ENCODE measurements around the gene PASD1.
"Not testable (repeated sequence)": the region's sequence is repeated elsewhere in the genome, so short reads cannot be mapped to it uniquely, and the experiment has no call there.

The PASD1 gene

DNA sequence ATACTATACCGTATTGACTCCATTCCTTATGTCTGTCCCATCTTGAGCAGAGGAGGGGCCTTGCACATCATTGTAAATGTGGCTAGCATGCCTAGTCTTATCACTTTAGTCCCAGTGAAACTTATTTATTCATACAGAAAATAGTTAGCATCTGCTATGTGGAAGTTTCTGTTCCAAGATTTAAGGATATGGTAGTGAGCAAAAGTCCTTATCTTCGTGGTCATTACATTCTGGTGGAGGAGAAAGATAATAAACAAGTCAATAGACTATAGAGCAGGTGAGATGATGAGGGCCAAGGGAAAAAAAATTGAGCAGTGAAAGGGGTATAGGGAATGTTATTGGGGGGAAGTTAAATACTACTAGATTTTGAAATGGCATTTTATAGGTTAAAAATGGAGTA is 68.3 kb downstream of the PASD1 start:
- DNase-seq: no peak

DNA sequence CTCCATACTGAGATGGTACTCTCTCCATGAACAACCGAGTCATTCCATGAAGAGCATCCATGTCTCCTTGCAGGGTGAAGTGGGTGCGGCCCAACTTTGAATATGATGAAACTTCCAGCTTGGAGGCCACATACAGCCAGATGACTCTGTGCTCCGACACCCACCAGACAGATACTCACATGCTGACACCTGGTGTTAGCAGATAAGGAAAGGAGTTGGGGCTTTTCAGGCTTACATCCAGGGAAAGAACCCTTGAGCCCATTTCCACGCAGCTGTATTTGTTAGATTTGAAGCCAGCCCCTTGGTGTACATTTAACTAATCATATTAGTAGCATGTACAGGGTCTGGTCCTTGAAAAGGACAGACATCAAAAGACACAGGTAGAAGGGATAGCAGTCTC is 69.7 kb downstream of the PASD1 start:
- no peak for DNase-seq

DNA sequence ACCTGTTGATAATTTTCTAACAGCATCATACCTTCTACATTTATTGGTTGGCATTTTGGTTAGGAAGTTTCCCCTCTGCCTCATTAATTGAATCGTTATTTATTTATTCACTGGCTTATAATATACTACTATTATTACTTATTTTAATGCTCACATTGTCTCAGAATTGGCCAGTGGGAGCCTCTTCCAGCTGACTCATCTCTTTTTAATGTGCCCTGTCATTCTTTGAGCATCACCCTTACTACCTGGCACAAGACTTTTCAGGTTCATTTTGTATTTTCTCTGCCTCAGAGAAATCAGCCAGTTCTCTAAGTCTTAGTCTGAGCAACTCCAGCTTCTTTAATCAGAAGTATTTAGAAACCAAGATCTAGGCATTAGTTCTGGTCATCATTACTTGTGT is 71.5 kb downstream of the PASD1 start:
- DNase-seq: no peak

DNA sequence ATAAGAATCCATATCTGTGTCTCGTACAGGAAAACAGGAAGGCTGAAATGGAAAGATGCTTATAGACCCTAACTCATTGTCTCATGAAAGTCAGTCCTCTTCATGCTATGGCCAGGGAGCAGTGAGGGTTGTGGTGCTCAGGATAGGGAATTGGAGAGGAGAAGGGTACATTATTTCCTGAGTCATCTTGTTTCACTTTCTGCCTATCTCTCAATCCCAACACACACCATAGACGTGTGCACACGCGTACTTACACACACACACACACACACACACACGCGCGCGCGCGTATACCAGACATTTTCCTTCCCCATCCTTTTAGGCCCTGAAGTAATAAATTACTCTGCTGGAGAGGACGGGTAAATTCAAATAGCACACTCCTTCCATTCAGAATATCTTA is 78.1 kb downstream of the PASD1 start:
- DNase-seq: no peak

DNA sequence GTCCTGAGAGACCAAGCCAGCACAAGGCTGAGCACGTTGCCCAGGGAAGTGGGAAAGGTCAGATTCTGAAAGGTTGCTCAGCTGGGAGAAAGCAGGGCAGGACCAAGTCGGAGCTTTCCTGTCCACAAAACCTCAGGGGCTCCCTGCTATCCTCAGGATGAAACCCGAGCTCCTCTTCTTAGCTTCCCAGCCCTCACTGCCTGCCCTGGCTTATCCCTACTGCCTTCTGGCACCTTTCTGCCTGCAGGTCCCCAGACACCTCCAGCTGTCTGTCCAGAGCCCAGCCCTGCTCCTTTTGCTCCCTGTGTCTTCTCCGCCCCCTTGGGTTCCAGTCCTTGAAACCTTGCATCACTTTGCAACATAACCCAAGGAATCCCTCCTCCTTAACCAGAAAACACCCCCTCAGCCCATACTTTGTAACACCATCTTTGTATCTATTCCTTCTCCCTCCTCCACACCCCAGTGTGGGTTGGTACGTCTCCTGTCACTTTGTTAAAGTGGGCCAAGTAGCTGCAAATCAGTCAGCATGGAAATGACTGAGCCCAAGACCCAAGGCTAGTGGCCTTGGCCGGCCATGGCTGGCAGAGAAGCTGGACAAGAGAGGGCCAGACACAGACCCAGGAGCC is 111.8 kb downstream of the PASD1 start:
- no peak for DNase-seq

DNA sequence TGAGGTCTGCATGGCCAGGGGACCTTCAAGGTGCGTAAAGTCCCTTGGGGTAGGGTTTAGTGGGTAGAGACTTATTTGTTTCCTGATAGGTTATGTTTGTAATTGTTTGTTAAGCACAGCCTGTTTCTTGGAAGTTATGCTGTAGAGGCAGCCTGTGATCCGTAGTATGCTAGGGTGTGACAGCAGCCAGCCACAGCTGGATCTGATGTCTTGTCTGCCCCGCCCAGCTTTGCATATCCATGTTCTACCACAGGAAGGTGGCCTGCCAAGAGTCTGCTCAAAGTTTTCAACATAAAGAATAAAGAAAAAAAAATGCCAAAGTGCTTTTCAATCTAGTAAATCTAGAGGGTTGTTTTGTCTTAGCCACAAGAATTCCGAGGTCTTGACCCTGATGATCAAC is 112.7 kb downstream of the PASD1 start:
- DNase-seq: no peak

DNA sequence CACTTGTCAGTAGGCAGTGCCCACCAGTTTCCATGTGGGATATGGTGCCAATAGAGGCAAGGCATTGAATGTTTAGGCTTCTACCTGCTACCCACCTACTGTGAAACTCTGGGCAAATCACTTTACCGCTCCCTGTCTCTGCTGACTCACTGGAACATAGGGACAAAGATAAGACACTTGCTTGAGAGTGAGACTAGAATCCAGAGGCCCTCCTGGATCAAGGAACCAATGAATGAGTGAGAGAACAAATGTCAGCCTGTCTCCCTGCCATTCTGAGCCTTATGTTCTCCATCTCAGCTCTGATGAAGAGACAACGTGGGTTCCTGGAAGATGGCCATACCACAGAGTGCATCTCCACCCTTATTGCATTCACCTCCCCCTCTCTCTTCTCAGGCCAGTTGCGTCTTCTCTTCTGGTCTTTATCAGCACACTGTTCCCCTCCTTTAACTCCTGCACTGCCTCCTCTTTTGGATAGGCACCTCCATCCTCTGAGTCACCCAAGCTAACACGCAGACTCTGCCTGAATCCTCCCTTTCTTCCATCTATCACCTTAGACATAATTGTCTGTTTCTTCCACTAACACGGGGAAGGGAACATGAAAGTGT is 116.4 kb downstream of the PASD1 start:
- no peak for DNase-seq

DNA sequence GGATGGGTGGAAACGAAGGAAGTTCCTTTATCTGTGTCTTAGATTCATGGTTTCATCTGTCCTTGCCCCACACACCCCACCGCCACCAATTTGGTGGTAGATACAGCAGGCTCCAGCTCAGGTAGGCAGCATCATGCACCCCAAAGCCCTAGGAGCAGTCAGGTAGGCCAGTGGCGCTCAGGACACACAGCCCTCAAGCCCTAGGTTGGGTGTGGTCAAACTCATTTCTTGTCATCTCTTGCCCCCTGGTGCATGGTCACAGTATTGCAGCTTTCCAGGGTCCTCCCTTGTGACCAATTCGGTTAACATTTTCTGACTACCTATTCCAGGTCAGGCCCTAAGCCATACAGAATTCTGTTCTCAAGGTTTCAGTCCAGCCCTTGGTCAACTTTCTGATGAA is 117.3 kb downstream of the PASD1 start:
- DNase-seq: no peak

DNA sequence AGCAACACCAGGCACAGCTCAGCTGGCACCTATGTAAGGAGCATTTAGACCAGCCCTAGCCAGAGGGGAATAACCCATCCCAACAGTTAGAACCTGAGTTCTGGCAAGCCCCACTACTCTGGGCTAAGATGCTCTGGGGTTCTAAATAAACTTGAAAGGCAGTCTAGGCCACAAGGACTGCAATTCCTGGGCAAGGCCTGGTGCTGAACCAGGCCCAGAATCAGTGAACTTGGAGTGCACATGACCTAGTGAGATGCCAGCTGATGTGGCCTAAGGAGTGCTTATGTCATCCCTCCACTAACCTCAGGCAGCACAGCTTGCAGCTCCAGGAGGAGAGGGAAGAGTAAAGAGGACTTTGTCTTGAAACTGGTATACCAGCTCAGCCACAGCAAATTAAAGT is 124.2 kb downstream of the PASD1 start:
- DNase-seq: no peak

DNA sequence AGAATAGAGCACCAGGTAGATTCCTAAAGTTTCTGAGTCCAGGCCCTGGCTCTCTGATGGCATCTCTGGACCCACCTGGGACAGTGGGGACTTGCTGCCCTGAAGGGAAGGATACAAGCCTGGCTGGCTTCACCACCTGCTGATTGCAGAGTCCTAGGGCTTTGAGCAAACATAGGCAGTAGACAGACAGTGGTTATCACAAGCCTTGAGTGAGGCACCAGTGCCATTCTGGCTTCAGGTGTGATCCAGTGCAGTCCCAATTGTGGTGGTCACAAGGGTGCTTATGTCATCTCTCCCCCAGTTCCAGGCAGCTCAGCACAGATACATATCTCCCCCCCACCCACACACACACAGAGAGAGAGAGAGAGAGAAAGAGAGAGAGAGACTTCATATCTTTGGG is 125.2 kb downstream of the PASD1 start:
- DNase-seq: no peak

DNA sequence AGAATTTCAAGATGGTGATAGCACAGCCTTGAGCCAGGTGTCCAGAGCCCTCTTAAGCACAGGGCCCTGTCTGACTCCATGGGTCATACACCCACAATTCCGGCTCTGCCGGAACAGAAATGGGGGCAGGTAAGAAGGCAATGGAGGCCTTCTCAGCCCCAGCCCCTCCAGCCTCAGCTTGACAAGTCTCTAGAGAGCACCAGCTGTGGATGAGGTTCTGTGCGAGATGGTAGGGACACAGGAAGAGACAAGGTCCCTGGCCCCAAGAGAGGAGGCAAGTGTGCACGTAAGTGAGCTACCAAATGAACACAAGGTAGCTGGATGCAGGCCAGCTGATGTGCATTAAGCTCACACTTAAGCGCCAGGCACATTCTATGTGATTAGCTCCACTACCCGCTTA is 129.3 kb downstream of the PASD1 start:
- DNase-seq: no peak

DNA sequence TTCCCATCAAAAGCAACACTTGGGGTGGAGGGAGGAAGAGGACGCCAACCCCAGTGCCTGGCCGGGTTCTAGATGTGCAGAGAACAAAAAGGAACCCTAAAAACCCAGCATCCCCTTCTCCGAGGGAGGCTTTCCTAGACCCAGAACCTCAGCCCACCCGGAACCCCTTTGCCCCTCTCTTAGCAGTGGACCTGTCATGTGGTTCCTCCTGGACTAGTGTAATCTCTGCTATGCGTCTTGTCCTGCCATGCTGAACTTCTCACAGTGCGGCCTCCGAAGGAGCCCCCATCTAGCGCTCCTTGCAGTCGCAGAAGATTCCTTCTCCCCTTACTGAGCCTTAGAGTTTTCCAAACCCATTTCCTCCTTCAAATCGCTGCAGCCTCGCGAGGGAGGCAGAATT is 130.6 kb downstream of the PASD1 start:
- DNase-seq: no peak

DNA sequence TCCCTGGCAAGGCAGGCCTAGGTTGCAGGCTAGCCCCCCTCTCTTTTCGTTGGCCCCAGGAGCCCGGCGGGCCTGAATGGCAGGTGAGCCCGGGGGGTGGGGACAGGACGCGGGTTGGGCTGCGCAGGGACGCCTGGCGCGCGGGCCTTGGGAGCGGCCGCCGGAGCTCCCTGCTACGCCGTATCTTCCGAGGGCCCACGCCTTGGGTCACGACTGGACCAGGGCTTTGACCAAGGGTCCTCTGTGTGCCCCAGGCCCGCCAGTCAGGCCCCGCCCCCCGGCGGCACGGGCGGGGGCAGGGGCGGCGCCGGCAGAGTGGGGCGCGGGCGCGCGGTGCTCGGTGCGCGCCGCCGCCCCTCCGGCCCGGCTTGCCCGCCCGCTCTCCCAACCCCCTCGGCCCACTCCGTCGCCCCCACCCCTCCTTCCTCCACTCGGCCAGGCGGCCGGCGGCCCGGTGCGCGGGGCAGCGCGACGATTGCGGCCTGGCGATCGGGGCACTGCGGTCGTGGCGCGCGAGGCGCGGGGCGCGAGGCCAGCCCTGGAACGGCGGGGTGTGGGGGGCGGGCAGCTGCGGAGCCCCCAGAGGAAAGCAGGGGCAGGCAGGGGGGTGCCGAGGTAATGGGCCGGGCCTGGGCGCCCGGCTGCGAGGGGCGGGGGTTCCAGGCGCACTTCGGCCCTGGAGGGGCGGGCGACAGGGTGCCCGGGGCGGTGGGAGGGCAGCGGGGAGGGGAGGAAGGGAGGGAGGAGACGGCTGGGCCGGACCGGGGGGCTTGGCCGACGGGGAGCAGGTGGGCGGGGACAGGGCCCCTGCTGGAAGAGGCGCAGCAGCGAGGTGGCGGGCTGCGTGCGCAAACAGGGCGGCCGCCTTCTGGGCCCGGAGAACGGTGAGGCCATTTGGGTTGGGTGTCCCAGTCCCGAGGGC is 131.4 kb downstream of the PASD1 start, which contains the start of gene PRRG3:
TSS of gene PRRG3 (plus strand) at position 798 of the 922 bp plus-strand sequence. CDS start 3,357 bp downstream, outside the sequence.
- DNase-seq: no peak

DNA sequence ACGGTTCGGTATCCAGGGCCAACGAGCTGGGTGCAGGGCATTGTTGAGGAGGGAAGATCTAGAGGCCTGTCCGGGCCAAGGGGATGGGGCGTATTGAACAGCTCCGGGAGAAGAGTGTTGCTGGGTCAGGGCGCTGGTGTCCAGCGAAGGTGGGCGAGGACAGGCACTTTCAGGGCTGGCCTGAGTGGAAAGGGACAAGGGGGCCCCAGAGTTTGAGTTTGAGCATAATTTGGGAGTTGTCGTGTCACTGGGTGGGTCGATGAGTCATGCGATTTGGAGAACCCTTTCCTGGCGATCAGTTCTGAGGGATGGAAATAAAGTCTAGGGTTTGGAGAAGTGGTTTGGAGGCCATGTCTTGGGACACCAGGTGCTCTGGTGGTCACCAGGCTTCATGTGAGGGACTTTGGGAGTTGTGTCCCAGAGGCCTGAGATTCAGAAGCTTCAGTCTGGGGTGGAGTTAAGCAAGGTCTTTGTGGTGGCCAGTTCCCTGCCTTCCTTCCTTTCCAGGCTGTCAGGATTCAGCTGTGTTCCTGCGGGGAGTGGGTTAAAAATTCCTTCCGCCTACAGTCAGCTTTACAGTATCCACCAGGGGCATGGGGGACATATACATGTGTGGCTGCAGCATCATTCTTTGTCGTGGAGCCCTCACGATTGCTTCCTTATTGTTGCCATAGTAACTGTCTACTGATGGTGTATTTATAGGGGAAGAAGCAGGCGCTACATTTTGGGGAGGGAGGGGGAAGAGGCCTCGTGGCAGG is 132.3 kb downstream of the PASD1 start:
- DNase-seq: no peak

DNA sequence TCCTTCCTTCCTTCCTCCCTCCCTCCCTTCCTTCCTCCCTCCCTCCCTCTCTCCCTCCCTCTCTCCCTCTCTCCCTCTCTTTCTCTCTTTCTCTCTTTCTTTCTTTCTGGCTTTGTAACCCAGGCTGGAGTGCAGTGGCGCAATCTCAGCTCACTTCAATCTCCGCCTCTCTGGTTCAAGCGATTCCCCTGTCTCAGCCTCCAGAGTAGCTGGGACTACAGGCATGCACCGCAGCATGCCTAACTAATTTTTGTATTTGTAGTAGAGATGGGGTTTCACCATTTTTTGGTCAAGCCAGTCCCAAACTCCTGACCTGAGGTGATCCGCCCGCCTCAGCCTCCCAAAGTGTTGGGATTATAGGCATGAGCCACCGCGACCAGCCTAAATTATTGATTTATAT is 133.6 kb downstream of the PASD1 start:
- DNase-seq: not testable (repeated sequence)

DNA sequence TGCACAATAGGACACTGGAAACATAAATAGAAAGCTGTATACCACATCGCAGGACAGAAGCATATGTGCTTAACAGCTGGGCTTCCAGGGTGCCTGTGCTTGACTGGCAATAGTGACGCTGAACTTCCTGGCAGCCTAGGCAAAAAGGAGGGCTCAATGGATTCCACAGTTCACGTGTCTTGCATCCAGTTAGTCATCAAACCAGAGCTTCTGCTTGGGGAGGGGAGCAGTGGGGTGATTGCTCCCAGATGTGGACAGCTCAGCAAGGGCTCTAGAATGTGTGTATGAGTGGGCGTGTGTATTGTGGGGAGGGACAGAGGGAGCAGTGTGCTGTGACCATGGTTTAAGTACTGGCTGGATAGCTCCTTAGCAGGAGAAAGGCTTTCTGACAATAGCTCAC is 134.0 kb downstream of the PASD1 start:
- no peak for DNase-seq

DNA sequence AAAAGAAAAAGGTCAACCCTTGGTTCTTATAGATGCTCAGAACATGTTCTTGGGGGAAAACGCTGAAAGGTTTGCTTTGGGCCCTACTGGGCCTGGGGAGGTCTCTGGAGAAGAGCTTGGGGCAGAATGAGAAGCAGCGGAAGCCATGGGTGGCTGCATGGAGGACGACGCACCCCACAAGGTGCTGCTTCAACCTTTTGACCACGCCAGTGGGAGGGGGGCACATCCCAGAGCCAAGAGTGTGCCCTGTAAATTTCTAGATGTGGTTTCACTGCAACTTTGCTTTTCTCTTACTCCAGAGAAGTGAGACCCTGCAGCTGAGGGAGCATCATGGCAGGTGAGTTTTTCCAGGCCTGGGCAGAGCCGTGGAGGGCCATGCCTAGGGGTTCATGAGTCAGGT is 135.0 kb downstream of the PASD1 start:
- no peak for DNase-seq

DNA sequence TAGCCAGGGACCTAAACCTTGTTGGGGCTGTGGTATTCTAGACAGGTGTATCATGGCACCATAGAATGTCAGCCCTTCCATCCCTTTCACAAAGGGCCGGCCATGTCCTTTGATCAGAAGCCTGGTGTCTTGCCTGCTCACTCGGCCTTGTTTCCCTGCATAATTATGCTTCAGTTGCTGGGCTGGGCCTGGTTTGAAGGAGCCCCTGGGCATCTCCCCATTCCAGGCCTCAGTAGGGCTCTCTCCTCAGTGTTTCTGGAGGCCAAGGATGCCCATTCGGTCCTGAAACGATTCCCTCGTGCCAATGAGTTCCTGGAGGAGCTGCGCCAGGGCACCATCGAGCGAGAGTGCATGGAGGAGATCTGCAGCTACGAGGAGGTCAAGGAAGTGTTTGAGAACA is 136.3 kb downstream of the PASD1 start:
- DNase-seq: no peak

DNA sequence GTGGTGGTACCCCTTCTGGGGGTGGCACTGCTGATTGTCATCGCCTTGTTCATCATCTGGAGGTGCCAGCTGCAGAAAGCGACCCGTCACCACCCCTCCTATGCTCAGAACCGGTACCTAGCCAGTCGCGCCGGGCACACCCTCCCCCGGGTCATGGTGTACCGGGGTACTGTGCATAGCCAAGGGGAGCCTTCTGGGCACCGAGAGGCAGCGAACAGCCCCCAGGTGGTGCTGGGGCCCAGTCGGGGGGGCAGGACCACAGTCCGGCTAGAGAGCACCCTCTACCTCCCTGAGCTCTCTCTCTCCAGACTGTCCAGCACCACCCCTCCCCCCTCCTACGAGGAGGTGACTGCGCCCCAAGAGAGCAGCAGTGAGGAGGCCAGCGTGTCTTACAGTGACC is 137.1 kb downstream of the PASD1 start:
- DNase-seq: no peak

DNA sequence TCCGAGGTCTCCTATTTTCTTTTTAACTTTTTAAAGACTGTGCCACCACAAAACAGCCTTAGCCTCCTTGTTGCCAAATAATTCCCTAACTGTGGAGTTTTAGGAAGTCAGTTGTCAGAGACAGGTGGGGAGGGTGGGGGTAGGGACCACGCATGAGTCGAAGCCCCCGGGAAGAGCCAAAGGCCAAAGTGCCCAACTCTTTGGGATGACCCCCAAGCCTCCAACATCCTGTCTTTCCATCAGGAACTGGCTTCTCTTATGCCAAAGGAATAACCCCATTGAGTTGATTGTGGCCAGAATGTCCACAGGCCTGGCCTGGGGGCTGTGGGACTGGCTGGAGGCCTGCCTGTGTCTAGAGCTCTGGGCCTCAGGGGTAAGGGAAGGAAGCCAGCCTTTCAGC is 137.6 kb downstream of the PASD1 start:
- no peak for DNase-seq

DNA sequence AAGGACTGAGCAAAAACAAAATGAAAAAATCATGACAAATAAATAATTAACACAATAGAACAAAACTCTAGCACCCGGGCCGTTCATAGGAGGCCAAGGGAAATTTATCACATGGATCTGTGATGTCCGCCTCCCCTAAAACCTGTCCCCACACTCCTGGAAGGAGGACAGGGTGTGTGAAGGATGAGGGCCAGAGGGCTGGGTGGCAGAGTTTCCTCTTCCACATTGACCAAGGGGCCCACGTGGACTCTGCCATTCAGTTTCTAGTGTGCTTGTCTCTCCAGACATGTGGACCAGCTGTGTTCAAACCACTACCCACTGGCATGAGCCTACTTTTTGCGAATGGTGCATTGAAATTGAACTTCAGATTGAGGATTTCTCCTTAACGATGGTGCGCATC is 138.1 kb downstream of the PASD1 start:
- no peak for DNase-seq

DNA sequence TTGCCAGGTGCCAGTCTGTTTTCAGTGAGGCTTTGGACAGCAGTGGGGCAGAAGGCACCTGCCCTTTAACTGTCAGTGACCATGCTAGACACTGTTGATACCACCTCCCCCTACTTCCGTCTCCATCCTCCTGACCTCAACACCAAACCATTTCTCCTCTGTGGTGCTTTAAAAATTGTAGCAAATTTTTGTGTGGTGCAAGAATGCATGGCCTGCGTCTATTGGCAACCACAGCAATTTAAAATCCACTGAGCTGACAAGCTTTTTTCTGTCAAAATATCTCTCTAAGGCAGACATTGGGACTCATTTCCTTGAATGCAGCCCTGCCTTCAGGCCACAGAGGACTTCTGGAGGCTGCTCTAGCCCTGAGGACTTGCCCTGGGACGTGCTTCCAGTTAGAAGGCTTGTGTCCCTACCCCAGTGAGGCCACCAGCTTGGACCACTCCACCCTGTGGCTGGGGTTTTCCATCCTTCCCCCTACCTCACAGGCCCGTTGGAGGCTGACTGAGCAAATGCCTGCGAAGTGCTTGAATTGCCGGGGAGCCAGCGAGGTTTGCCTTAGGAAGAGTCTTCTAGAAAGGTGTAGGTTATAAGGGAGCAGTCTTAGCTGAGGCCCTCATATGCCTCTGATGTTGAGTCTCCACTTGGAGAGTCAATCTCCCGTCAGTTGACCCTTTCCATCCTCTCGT is 138.7 kb downstream of the PASD1 start:
- DNase-seq: no peak
